Ovary (tissue), 3 donors: ENCODE results near the gene DHX38.

Experiments
- CTCF ChIP-seq, 3 donors: fragments of 450-650 bp in 2 of 3; fragments of 200-600 bp in 1 of 3; IDR thresholded peaks; one replicate each; pipeline versions ENCODE4 v1.5.1 to v1.8.0; 2016 to 2022; ENCODE audit warnings: antibody characterized with exemption in 3 of 3, mild to moderate bottlenecking in 1 of 3
- EP300 ChIP-seq: sonication (generic); formaldehyde crosslinking; IDR thresholded peaks from one replicate; pipeline ENCODE4 v1.6.1; 2017; ENCODE audit warnings: antibody characterized with exemption
- POLR2A ChIP-seq: fragments of 450-650 bp; IDR thresholded peaks from one replicate; pipeline ENCODE4 v1.6.1; 2017; ENCODE audit warnings: antibody characterized with exemption, mild to moderate bottlenecking, moderate library complexity
- donor health status: DM: no; HTN: no; CAD: no.

DNA sequence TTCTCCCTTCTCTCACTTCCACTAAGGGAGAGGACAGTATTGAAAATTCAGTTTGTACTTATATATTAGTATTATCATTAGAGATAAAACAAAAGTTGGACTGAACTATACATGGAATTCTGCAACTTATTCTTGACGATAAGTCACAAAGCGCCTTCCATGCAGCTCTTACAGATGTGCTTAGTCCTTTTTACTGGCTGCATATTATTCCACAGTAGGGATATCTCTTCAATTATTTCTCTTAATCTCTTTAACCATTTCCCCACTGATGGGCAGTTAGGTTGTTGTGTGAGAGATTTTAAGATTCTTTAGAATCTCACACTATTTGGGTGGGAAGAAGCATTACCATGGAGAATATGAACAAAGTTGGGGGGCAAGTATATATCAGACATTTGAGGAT, 46.3 kb downstream of the DHX38 start:
- TF ChIP-seq CTCF (IDR thresholded peaks at IDR 0.05) = no peak
- TF ChIP-seq EP300 = no peak
- no peak for TF ChIP-seq POLR2A
